GM12892 (cell line): Measurements from ENCODE around the gene SLC35A4.
"Not testable (repeated sequence)": the region's sequence is repeated elsewhere in the genome, so short reads cannot be mapped to it uniquely, and the experiment has no call there.

ENCODE experiments used
- POLR2A ChIP-seq: IDR thresholded peaks from 2 replicates; pipeline ENCODE4 v1.6.1; 2011; ENCODE audit warnings: low read depth, low read length, control low read depth
- POLR2AphosphoS5 ChIP-seq: IDR thresholded peaks from 2 replicates; pipeline ENCODE4 v1.6.1; 2011; ENCODE audit warnings: low read depth, low read length, control low read depth

GRCh38 chr5:140603446-140603698, 38.7 kb downstream of the SLC35A4 start:
- TF ChIP-seq POLR2AphosphoS5, POLR2A: not testable (repeated sequence)
